GM21447 (cell line): Measurements from ENCODE around the gene KCNQ1.

Source experiments
- ATAC-seq: cut with Tn5 transposase; IDR thresholded peaks from one replicate; pipeline ENCODE4 v1.9.1; 2021; ENCODE audit not compliant: unreplicated experiment

Gene KCNQ1, protein sequence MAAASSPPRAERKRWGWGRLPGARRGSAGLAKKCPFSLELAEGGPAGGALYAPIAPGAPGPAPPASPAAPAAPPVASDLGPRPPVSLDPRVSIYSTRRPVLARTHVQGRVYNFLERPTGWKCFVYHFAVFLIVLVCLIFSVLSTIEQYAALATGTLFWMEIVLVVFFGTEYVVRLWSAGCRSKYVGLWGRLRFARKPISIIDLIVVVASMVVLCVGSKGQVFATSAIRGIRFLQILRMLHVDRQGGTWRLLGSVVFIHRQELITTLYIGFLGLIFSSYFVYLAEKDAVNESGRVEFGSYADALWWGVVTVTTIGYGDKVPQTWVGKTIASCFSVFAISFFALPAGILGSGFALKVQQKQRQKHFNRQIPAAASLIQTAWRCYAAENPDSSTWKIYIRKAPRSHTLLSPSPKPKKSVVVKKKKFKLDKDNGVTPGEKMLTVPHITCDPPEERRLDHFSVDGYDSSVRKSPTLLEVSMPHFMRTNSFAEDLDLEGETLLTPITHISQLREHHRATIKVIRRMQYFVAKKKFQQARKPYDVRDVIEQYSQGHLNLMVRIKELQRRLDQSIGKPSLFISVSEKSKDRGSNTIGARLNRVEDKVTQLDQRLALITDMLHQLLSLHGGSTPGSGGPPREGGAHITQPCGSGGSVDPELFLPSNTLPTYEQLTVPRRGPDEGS

DNA sequence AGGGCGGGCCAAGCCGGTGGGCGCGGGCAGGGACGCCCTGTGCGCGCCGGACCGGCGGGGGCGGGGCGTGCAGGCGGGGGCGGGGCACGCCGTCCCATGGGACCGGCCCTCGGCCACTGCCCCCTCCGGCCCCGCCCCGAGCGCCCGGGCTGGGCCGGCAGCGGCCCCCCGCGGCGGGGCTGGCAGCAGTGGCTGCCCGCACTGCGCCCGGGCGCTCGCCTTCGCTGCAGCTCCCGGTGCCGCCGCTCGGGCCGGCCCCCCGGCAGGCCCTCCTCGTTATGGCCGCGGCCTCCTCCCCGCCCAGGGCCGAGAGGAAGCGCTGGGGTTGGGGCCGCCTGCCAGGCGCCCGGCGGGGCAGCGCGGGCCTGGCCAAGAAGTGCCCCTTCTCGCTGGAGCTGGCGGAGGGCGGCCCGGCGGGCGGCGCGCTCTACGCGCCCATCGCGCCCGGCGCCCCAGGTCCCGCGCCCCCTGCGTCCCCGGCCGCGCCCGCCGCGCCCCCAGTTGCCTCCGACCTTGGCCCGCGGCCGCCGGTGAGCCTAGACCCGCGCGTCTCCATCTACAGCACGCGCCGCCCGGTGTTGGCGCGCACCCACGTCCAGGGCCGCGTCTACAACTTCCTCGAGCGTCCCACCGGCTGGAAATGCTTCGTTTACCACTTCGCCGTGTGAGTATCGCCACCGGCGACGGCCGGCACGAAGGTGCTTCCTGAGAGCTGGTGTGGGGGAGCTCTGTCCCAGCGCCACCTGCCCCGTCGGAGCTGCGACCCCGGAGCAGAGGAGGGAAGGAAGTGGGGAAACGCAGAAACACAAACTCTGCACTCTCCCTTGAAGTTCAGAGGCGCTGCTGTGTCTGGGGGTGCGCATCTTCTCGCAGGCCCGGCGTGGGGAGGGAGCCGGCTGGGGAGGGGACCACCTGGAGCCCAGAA, at the start of gene KCNQ1:
Gene KCNQ1 (plus strand): TSS at position 188 of the 925 bp plus-strand sequence. CDS start 91 bp downstream, at position 279.
- ATAC-seq, result no peak

- no peak for ATAC-seq
These were observed 49.5 kb upstream of the KCNQ1 start for GRCh38 chr11:2395211-2395730.

GRCh38 chr11:2395856-2396255, 49.0 kb upstream of the KCNQ1 start:
- no peak for ATAC-seq

DNA sequence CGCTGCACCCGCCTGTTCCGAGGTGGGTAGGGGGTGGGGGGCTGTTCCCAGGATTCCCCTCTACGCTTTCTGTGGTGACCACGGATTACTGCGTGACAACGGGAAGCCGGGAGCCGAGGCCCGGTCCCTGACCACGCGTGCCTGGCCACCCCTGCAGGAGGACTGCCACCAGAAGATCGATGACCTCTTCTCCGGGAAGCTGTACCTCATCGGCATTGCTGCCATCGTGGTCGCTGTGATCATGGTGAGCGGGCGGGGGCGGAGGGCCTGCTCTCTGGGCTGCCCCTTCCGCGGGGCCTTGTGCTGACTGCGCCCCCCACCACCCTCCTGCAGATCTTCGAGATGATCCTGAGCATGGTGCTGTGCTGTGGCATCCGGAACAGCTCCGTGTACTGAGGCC, 48.3 kb upstream of the KCNQ1 start:
- ATAC-seq, result no peak

GRCh38 chr11:2397005-2397404, 47.8 kb upstream of the KCNQ1 start:
- no peak for ATAC-seq

- no peak for ATAC-seq
These were observed 46.0 kb upstream of the KCNQ1 start for GRCh38 chr11:2398664-2399355.

DNA sequence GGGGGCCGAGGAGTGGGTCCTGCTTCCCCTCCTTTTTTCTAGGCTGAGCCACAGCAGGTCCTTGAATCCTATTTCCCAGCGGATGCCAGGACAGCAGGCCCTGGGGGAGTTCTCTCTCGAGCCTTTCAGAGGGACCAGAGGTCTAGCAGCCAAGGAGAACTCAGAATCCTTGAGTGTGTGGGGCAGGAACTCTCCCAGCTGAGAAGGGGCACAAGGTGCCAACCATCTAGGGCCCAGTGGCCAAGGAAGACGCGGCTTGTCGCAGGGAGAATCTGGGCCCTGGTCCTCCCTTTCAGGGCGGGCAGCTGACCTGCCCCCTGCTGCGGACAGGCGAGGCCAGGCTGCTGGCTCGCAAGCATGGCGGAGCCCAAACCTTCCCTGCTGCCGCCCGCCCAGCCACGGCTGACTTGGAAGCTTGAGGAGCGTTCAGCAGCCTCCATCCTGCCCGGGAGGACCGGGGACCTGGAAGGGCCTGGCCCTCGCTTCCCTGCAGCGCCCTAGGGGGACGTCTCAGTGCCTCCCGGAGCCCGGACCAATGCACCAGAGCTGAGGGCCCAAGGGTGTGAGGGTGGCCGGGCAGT, 45.2 kb upstream of the KCNQ1 start:
- ATAC-seq, result no peak

DNA sequence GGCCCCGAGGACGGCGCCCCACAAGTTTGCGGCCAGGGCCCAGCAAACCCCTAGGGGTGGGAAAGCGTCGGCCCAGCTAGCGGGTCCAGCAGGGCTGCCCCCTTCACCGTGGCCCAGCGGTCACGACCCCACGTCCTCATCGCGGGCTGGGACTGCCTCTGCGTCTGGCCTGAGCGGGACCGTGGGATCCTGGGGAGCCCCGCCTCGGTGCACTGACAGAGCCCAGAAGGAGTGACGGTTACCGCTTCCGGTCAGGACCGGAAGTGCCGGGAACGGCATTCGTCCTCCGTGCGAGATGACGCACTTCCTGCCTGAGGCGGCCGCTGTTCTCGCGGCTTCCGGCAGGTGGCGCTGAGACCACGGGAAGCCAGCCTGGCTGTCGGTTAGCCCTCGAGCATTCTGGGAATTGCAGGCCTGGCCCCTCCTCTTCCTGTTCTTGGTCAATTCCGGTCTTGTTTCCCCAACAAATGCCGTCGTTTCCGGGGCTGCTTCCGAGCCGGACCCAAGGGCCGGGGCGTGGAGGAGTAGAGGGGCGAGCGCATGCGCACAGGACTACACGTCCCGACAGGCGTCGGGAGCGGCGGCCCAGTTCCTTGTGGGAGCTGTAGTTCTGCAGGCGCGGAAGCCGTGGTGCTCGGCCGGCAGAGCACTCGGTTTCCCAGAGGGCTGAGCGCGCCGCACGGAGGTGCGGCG, 44.6 kb upstream of the KCNQ1 start, which contains the start of gene TSSC4:
Gene TSSC4 (plus strand): TSS at position 682 of the 693 bp plus-strand sequence. CDS start 1,884 bp downstream, outside the sequence.
- ATAC-seq, result peak; percentile 78

GRCh38 chr11:2400762-2401435, 43.9 kb upstream of the KCNQ1 start:
- ATAC-seq, result no peak

DNA sequence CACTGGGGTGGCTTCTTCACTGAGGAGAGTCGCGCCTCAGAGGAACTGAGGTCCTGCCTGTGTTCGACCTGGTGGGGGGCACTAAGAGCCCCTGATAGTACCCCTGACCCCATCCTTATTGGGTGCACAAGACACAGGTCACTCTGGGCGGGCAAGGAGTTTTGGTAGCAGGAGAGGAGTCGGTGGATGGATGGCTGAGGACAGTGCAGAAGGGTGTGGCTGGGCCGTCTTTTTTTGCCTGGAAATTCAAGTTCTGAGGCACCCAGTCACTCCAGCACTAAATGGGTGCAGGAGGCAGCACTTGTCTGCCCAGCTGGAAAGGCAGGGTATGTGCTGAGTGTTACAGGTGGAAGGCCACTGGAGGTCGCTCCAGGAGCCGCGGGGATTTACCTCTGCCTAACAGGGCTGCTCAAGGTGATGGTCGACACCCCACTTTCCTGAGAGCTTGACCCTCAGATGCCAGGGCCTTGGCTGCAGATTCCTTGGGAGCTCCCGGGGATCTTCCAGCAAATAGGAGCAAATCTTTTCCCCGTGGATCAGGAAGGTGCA, 43.3 kb upstream of the KCNQ1 start:
- no peak for ATAC-seq

- no peak for ATAC-seq
These were observed 42.7 kb upstream of the KCNQ1 start for GRCh38 chr11:2402106-2402505.

DNA sequence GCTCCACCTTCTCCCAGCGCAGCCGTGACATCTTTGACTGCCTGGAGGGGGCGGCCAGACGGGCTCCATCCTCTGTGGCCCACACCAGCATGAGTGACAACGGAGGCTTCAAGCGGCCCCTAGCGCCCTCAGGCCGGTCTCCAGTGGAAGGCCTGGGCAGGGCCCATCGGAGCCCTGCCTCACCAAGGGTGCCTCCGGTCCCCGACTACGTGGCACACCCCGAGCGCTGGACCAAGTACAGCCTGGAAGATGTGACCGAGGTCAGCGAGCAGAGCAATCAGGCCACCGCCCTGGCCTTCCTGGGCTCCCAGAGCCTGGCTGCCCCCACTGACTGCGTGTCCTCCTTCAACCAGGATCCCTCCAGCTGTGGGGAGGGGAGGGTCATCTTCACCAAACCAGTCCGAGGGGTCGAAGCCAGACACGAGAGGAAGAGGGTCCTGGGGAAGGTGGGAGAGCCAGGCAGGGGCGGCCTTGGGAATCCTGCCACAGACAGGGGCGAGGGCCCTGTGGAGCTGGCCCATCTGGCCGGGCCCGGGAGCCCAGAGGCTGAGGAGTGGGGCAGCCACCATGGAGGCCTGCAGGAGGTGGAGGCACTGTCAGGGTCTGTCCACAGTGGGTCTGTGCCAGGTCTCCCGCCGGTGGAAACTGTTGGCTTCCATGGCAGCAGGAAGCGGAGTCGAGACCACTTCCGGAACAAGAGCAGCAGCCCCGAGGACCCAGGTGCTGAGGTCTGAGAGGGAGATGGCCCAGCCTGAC, 41.7 kb upstream of the KCNQ1 start:
- no peak for ATAC-seq

- ATAC-seq, result no peak
These were observed 40.0 kb upstream of the KCNQ1 start for GRCh38 chr11:2404735-2405196.

DNA sequence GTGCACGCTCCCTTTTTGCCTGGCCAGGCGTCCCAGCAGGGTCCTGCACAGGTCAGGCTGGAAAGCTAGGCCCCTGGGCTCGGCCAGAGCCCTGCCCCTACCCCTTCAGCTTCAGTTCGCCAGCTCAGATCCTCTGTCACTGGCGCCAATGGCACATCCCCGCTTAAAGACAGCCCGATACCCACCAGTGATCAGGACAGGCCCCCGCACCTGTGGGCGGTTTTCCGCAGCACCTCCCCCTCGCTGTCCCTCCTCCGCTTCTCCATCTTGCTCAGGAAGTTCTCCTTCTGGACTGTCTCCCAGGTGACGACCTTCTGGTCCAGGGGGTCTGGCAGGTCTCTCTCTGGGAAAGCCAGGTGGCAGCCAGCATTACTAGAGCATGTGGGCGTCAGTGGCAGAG, 38.4 kb upstream of the KCNQ1 start:
- no peak for ATAC-seq

GRCh38 chr11:2406878-2407410, 37.9 kb upstream of the KCNQ1 start:
- no peak for ATAC-seq

DNA sequence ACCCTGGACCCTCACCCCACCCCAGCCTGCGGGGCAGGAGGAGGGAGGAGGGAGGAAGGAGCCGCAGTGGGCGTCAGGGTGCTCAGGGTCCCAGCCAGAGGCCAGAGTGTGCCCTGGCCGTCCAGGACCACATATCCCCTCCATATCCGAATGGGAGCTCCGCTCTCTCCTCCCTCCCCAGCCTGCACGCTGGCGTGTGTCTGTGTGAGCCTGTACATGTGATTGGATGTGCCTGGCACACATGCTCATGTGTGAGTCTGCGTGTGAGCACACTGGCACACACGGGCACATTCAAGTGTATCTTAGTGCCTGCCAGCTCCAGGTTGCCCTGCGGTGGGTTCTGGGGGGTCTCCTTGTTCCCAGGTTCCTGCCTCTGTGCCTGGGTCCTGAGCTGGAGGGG, 36.1 kb upstream of the KCNQ1 start:
- ATAC-seq, result no peak

GRCh38 chr11:2409126-2409525, 35.7 kb upstream of the KCNQ1 start:
- no peak for ATAC-seq
